ENCODE data around the gene ADAMTSL1. TPM values are rescaled to one million over a fixed set of nuclear protein-coding genes. Genes with fewer than 3 reads are reported as not detected.

ADAMTSL1 gene
- total RNA-seq, 2 donors from 2014 or later = 1.5 TPM; not detected in 1

DNA sequence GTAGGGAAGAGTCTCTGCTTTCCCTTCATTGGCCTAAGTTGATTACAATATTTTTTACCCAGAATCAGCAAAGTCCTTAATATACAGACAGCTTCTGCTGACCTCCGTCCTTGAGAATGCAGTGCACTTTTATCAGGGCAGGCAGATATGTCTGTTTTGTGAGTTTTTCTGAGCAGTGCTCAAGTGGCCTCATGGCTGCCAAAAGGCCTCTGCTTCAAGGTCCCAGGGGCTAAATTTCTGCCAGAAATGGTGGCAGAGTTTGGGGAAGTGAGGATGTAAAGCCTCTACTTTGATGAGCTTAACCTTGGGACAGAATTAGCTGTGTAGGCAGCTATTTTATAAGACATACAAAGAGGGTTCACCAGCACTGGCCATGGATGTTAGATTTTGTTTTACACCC is 275.8 kb downstream of the ADAMTSL1 start:
- Mint-ChIP-seq H3K4me1 (no peaks in the 10 kb centered on the region), H3K36me3 (ENCODE audit: low read depth) (no peaks in the 10 kb centered on the region), H3K9me3 (no peaks in the 10 kb centered on the region), H3K27me3 (ENCODE audit: insufficient read depth) (no peaks in the 10 kb centered on the region), H3K4me3 (no peak overlapping the region), H3K27ac (no peak overlapping the region)
- no peaks in the 10 kb centered on the region for H3K9me3 ChIP-seq (ENCODE audit: control insufficient read depth, low read length)
- no peak for TF ChIP-seq CTCF (conservative IDR thresholded peaks at IDR 0.05)
- no peaks in the 10 kb centered on the region for H3K27me3 ChIP-seq (ENCODE audit: control insufficient read depth, insufficient read depth, low read length, poor library complexity, severe bottlenecking)
- no peak overlapping the region for H3K27ac ChIP-seq (ENCODE audit: low read depth, low read length)
- WGBS, 2 experiments (ENCODE audit: insufficient coverage in 1 of 2, insufficient read length in 1 of 2) = 87 to 100% methylated on average over 1 of the region's 1 CpG
- DNase-seq = no peak
- no peaks in the 10 kb centered on the region for H3K36me3 ChIP-seq (ENCODE audit: control insufficient read depth, insufficient read depth, low read length)
- no peak overlapping the region for H3K4me3 ChIP-seq (ENCODE audit: low read length)
- H3K9ac ChIP-seq (ENCODE audit: extremely low read depth, low read length, poor library complexity, severe bottlenecking) = no peak overlapping the region
- H3K4me1 ChIP-seq (ENCODE audit: control insufficient read depth, insufficient read depth, low read length) = no peaks in the 10 kb centered on the region

DNA sequence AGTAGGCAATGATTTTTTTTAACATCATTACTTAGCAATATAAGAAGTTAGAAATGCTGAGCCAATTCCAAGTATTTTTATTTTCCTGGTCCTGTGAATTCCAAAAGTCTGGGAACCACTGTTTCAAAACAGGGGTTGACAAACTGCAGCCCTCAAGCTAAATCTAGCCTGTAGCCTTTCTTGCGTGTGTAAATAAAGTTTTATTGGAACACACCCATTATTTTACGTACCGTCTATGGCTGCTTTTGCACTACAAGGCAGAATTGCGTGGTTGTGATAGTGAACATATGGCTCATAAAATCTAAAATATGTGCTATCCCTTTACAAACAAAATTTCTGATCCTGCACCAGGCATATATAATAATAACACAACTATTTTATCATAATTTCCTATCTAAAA is 280.0 kb downstream of the ADAMTSL1 start:
- Histone ChIP-seq H3K9me3 (ENCODE audit: control insufficient read depth, low read length) (no peaks in the 10 kb centered on the region), H3K27me3 (ENCODE audit: control insufficient read depth, insufficient read depth, low read length, poor library complexity, severe bottlenecking) (no peaks in the 10 kb centered on the region), H3K4me1 (ENCODE audit: control insufficient read depth, insufficient read depth, low read length) (peaks cover 5% of the 10 kb centered on the region), H3K9ac (ENCODE audit: extremely low read depth, low read length, poor library complexity, severe bottlenecking) (no peak overlapping the region), H3K36me3 (ENCODE audit: control insufficient read depth, insufficient read depth, low read length) (no peaks in the 10 kb centered on the region), H3K4me3 (ENCODE audit: low read length) (no peak overlapping the region), H3K27ac (ENCODE audit: low read depth, low read length) (no peak overlapping the region)
- WGBS, 2 experiments (ENCODE audit: insufficient coverage in 1 of 2, insufficient read length in 1 of 2) = 97 to 100% methylated on average over 3 to 4 of the region's 4 CpGs
- Mint-ChIP-seq H3K9me3 (no peaks in the 10 kb centered on the region), H3K36me3 (ENCODE audit: low read depth) (no peaks in the 10 kb centered on the region), H3K27ac (no peak overlapping the region), H3K4me3 (no peak overlapping the region), H3K4me1 (peaks cover 9% of the 10 kb centered on the region), H3K27me3 (ENCODE audit: insufficient read depth) (no peaks in the 10 kb centered on the region)
- no peak for TF ChIP-seq CTCF (conservative IDR thresholded peaks at IDR 0.05)
- no peak for DNase-seq

DNA sequence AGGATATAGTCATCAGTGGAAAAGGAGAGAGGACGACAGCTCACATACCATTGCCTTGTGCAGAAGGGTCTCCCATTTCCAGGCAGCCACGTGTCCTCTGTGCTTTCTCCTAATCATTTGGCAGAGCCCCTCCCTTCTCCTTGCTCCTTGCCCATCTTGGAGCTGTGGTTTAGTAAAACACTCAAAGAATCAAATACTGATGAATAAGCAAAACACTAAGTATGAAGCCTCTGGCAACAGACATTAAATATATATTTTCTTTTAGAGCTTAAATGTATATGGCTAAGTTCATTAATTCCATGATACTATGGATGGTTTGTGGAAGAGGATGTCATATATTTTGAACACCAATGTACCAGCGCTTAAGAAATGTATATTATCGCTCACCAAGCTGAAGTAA is 280.6 kb downstream of the ADAMTSL1 start:
- Mint-ChIP-seq H3K27ac (no peak overlapping the region), H3K9me3 (no peaks in the 10 kb centered on the region), H3K36me3 (ENCODE audit: low read depth) (no peaks in the 10 kb centered on the region), H3K4me1 (peaks cover 12% of the 10 kb centered on the region), H3K27me3 (ENCODE audit: insufficient read depth) (no peaks in the 10 kb centered on the region), H3K4me3 (no peak overlapping the region)
- no peak overlapping the region for H3K27ac ChIP-seq (ENCODE audit: low read depth, low read length)
- no peaks in the 10 kb centered on the region for H3K36me3 ChIP-seq (ENCODE audit: control insufficient read depth, insufficient read depth, low read length)
- DNase-seq = no peak
- no peak overlapping the region for H3K4me3 ChIP-seq (ENCODE audit: low read length)
- TF ChIP-seq CTCF (conservative IDR thresholded peaks at IDR 0.05) = no peak
- H3K9me3 ChIP-seq (ENCODE audit: control insufficient read depth, low read length) = no peaks in the 10 kb centered on the region
- WGBS, 2 experiments (ENCODE audit: insufficient coverage in 1 of 2, insufficient read length in 1 of 2) = 88 to 98% methylated on average over 2 to 4 of the region's 4 CpGs
- no peak overlapping the region for H3K9ac ChIP-seq (ENCODE audit: extremely low read depth, low read length, poor library complexity, severe bottlenecking)
- no peaks in the 10 kb centered on the region for H3K27me3 ChIP-seq (ENCODE audit: control insufficient read depth, insufficient read depth, low read length, poor library complexity, severe bottlenecking)
- peaks cover 12% of the 10 kb centered on the region for H3K4me1 ChIP-seq (ENCODE audit: control insufficient read depth, insufficient read depth, low read length)

Data from endodermal cell (in vitro differentiated cells).